BLaER1 treated with 17β-estradiol and CSF1 and Interleukin-3, amounts not matched to agents 10 nM and 100 nM (cell line): ENCODE measurements around the gene ATP5PO.
"Not testable (repeated sequence)": the region's sequence is repeated elsewhere in the genome, so short reads cannot be mapped to it uniquely, and the experiment has no call there.

ENCODE experiments used
- H3K27ac ChIP-seq, 11 experiments: shearing (Covaris generic); formaldehyde crosslinking; 2 replicates each; pipeline ENCODE4 v1.8.1; 2022
- H3K27me3 ChIP-seq, 11 experiments: shearing (Covaris generic); formaldehyde crosslinking; 2 replicates each; pipeline ENCODE4 v1.8.1; 2022
- H3K36me3 ChIP-seq, 11 experiments: shearing (Covaris generic); formaldehyde crosslinking; 2 replicates each; pipeline ENCODE4 v1.8.1; 2022
- H3K4me1 ChIP-seq, 10 experiments: shearing (Covaris generic); formaldehyde crosslinking; 2 replicates each; pipeline ENCODE4 v1.8.1; 2022
- H3K4me2 ChIP-seq, 11 experiments: shearing (Covaris generic); formaldehyde crosslinking; 2 replicates each; pipeline ENCODE4 v1.8.1; 2022
- H3K4me3 ChIP-seq, 10 experiments: shearing (Covaris generic); formaldehyde crosslinking; 2 replicates each; pipeline ENCODE4 v1.8.1; 2022
- H3K9ac ChIP-seq, 11 experiments: shearing (Covaris generic); formaldehyde crosslinking; 2 replicates each; pipeline ENCODE4 v1.8.1; 2022
- H3K9me3 ChIP-seq, 11 experiments: shearing (Covaris generic); formaldehyde crosslinking; replicated peaks in 1 of 11; 2 replicates each; pipeline ENCODE4 v1.8.1; 2022
- H4K20me1 ChIP-seq, 11 experiments: shearing (Covaris generic); formaldehyde crosslinking; 2 replicates each; pipeline ENCODE4 v1.8.1; 2022
- Cebpa-rat ChIP-seq, 11 experiments: shearing (Covaris generic); IDR thresholded peaks; 2 replicates each; pipeline ENCODE4 v1.8.1; 2022

Gene ATP5PO

GRCh38 chr21:33871171-33871570, 44.4 kb downstream of the ATP5PO start:
- Histone ChIP-seq H3K36me3 (no peaks in the 10 kb centered on the region), H3K4me3 (no peak overlapping the region), H3K9ac (no peak overlapping the region), H3K9me3 (0 out of 22 replicates have a peak, but pooled peaks cover 0 to 5% (median 0%) of the 10 kb centered on the region in 11 experiments), H3K27ac (no peak overlapping the region), H3K4me2 (no peak overlapping the region), H3K27me3 (no peaks in the 10 kb centered on the region), H4K20me1 (no peaks in the 10 kb centered on the region), H3K4me1 (peaks cover 0 to 18% (median 0%) of the 10 kb centered on the region in 10 experiments; a peak in 4 of 20 replicates)
- TF ChIP-seq Cebpa-rat (IDR thresholded peaks at IDR 0.05): no peak

GRCh38 chr21:33870768-33871167, 44.8 kb downstream of the ATP5PO start:
- Histone ChIP-seq H3K27me3 (no peaks in the 10 kb centered on the region), H3K4me1 (peaks cover 0 to 18% (median 0%) of the 10 kb centered on the region in 10 experiments; a peak in 4 of 20 replicates), H3K36me3 (no peaks in the 10 kb centered on the region), H3K4me3 (no peak overlapping the region), H3K4me2 (no peak overlapping the region), H3K9ac (no peak overlapping the region), H3K9me3 (0 out of 22 replicates have a peak, but pooled peaks cover 0 to 5% (median 0%) of the 10 kb centered on the region in 11 experiments), H3K27ac (no peak overlapping the region), H4K20me1 (no peaks in the 10 kb centered on the region)
- no peak for TF ChIP-seq Cebpa-rat (IDR thresholded peaks at IDR 0.05)

- Histone ChIP-seq H3K4me2 (peak overlapping the region in 2 of 11 experiments; percentile 27 to 55; a peak in 2 of 22 replicates), H4K20me1 (no peaks in the 10 kb centered on the region), H3K27ac (no peak overlapping the region), H3K9me3 (0 out of 22 replicates have a peak, but pooled peaks cover 0 to 5% (median 0%) of the 10 kb centered on the region in 11 experiments), H3K36me3 (no peaks in the 10 kb centered on the region; a peak in 1 of 22 replicates), H3K27me3 (no peaks in the 10 kb centered on the region), H3K4me1 (peaks cover 0 to 18% (median 0%) of the 10 kb centered on the region in 10 experiments; a peak in 4 of 20 replicates), H3K9ac (no peak overlapping the region), H3K4me3 (no peak overlapping the region)
- no peak for TF ChIP-seq Cebpa-rat (IDR thresholded peaks at IDR 0.05)
These were observed 45.7 kb downstream of the ATP5PO start for GRCh38 chr21:33869873-33870272.

GRCh38 chr21:33867868-33868267, 47.7 kb downstream of the ATP5PO start:
- not testable (repeated sequence) for H3K27ac ChIP-seq, H3K9ac ChIP-seq, H3K4me2 ChIP-seq, H3K36me3 ChIP-seq, H3K27me3 ChIP-seq, H3K9me3 ChIP-seq, H4K20me1 ChIP-seq, H3K4me3 ChIP-seq
- peaks cover 0 to 18% (median 0%) of the 10 kb centered on the region in 10 experiments; a peak in 4 of 20 replicates for H3K4me1 ChIP-seq

GRCh38 chr21:33866826-33867225, 48.8 kb downstream of the ATP5PO start:
- H3K9me3 ChIP-seq: 0 out of 22 replicates have a peak, but pooled peaks cover 0 to 5% (median 0%) of the 10 kb centered on the region in 11 experiments
- TF ChIP-seq Cebpa-rat (IDR thresholded peaks at IDR 0.05): no peak
- no peak overlapping the region for H3K4me2 ChIP-seq

GRCh38 chr21:33865996-33866575, 49.5 kb downstream of the ATP5PO start:
- Histone ChIP-seq H3K4me2 (no peak overlapping the region), H4K20me1 (no peaks in the 10 kb centered on the region), H3K27me3 (no peaks in the 10 kb centered on the region), H3K9ac (no peak overlapping the region), H3K36me3 (no peaks in the 10 kb centered on the region; a peak in 1 of 22 replicates), H3K4me1 (peaks cover 0 to 31% (median 0%) of the 10 kb centered on the region in 10 experiments; a peak in 4 of 20 replicates), H3K27ac (no peak overlapping the region), H3K4me3 (no peak overlapping the region), H3K9me3 (0 out of 22 replicates have a peak, but pooled peaks cover 0 to 5% (median 0%) of the 10 kb centered on the region in 11 experiments)
- TF ChIP-seq Cebpa-rat (IDR thresholded peaks at IDR 0.05): no peak

More at GRCh38 chr21:33866826-33867225, 48.8 kb downstream of the ATP5PO start:
- Histone ChIP-seq H3K36me3 (no peaks in the 10 kb centered on the region; a peak in 1 of 22 replicates), H3K27ac (no peak overlapping the region), H3K9ac (no peak overlapping the region), H3K4me1 (peaks cover 0 to 25% (median 0%) of the 10 kb centered on the region in 10 experiments; a peak in 4 of 20 replicates), H3K27me3 (no peaks in the 10 kb centered on the region), H4K20me1 (no peaks in the 10 kb centered on the region), H3K4me3 (no peak overlapping the region)

- no peaks in the 10 kb centered on the region for H4K20me1 ChIP-seq
- no peak for TF ChIP-seq Cebpa-rat (IDR thresholded peaks at IDR 0.05)
- no peak overlapping the region for H3K4me3 ChIP-seq
- no peaks in the 10 kb centered on the region; a peak in 1 of 22 replicates for H3K36me3 ChIP-seq
- no peaks in the 10 kb centered on the region for H3K27me3 ChIP-seq
- peaks cover 0 to 30% (median 0%) of the 10 kb centered on the region in 10 experiments; a peak in 4 of 20 replicates for H3K4me1 ChIP-seq
- no peak overlapping the region for H3K9ac ChIP-seq
- no peak overlapping the region for H3K4me2 ChIP-seq
- H3K27ac ChIP-seq: no peak overlapping the region
- 0 out of 22 replicates have a peak, but pooled peaks cover 0 to 5% (median 0%) of the 10 kb centered on the region in 11 experiments for H3K9me3 ChIP-seq
These were observed 50.4 kb downstream of the ATP5PO start for GRCh38 chr21:33865176-33865575.

- H3K4me3 ChIP-seq: no peak overlapping the region
- peaks cover 0 to 20% (median 0%) of the 10 kb centered on the region in 10 experiments; a peak in 4 of 20 replicates for H3K4me1 ChIP-seq
- no peaks in the 10 kb centered on the region for H4K20me1 ChIP-seq
- no peaks in the 10 kb centered on the region; a peak in 1 of 22 replicates for H3K36me3 ChIP-seq
- no peak for TF ChIP-seq Cebpa-rat (IDR thresholded peaks at IDR 0.05)
- H3K27me3 ChIP-seq: no peaks in the 10 kb centered on the region
- H3K9me3 ChIP-seq: 0 out of 22 replicates have a peak, but pooled peaks cover 0 to 5% (median 0%) of the 10 kb centered on the region in 11 experiments
- no peak overlapping the region for H3K9ac ChIP-seq
- H3K4me2 ChIP-seq: no peak overlapping the region
- no peak overlapping the region for H3K27ac ChIP-seq
These were observed 51.5 kb downstream of the ATP5PO start for GRCh38 chr21:33864150-33864549.

- H3K4me1 ChIP-seq: peaks cover 0 to 17% (median 0%) of the 10 kb centered on the region in 10 experiments; a peak in 4 of 20 replicates
- not testable (repeated sequence) for H3K4me3 ChIP-seq, H3K27me3 ChIP-seq, H3K36me3 ChIP-seq, H3K27ac ChIP-seq, H3K9ac ChIP-seq, H3K4me2 ChIP-seq, H3K9me3 ChIP-seq, H4K20me1 ChIP-seq
These were observed 52.4 kb downstream of the ATP5PO start for GRCh38 chr21:33863191-33863590.
